ENCODE data around the gene NCOA3. TPM values are rescaled to one million over a fixed set of nuclear protein-coding genes. Genes with fewer than 3 reads are reported as not detected.

NCOA3 gene
- total RNA-seq, 1 donor, result 53.3 TPM

- no peak overlapping the region for H3K4me3 ChIP-seq (ENCODE audit: low read depth, low read length)
- peak; percentile 69 for DNase-seq (ENCODE audit: low read depth)
- no peak for TF ChIP-seq CTCF (IDR thresholded peaks at IDR 0.05; ENCODE audit: insufficient read depth, low read length)
Observed at GRCh38 chr20:47606983-47607613, 105.4 kb downstream of the NCOA3 start.

GRCh38 chr20:47609001-47609400 is 107.3 kb downstream of the NCOA3 start:
- no peak overlapping the region for H3K4me3 ChIP-seq (ENCODE audit: low read depth, low read length)
- DNase-seq (ENCODE audit: low read depth), result no peak
- no peak for TF ChIP-seq CTCF (IDR thresholded peaks at IDR 0.05; ENCODE audit: insufficient read depth, low read length)

- peak; percentile 81 for DNase-seq (ENCODE audit: low read depth)
Observed at GRCh38 chr20:47610247-47610944, 108.7 kb downstream of the NCOA3 start.

GRCh38 chr20:47610945-47611250 is 109.2 kb downstream of the NCOA3 start:
- H3K4me3 ChIP-seq (ENCODE audit: low read depth, low read length), result no peak overlapping the region
- DNase-seq (ENCODE audit: low read depth), result no peak
- no peak for TF ChIP-seq CTCF (IDR thresholded peaks at IDR 0.05; ENCODE audit: insufficient read depth, low read length)

More at GRCh38 chr20:47610247-47610944, 108.7 kb downstream of the NCOA3 start:
- H3K4me3 ChIP-seq (ENCODE audit: low read depth, low read length), result no peak overlapping the region
- no peak for TF ChIP-seq CTCF (IDR thresholded peaks at IDR 0.05; ENCODE audit: insufficient read depth, low read length)

- TF ChIP-seq CTCF (IDR thresholded peaks at IDR 0.05; ENCODE audit: insufficient read depth, low read length), result no peak
- H3K4me3 ChIP-seq (ENCODE audit: low read depth, low read length), result no peak overlapping the region
- no peak for DNase-seq (ENCODE audit: low read depth)
Observed at GRCh38 chr20:47611785-47612184, 110.1 kb downstream of the NCOA3 start.

- no peak overlapping the region for H3K4me3 ChIP-seq (ENCODE audit: low read depth, low read length)
- TF ChIP-seq CTCF (IDR thresholded peaks at IDR 0.05; ENCODE audit: insufficient read depth, low read length), result no peak
- DNase-seq (ENCODE audit: low read depth), result no peak
Observed at GRCh38 chr20:47612670-47613069, 111.0 kb downstream of the NCOA3 start.

Measured in fibroblast of the aortic adventitia (primary cell).